ENCODE data around the gene ANO8. TPM values are rescaled to one million over a fixed set of nuclear protein-coding genes. Genes with fewer than 3 reads are reported as not detected.

Gene ANO8
- total RNA-seq, 1 donor, result 5.5 TPM

- Histone ChIP-seq H3K9me3 (ENCODE audit: low read depth, low read length) (no peaks in the 10 kb centered on the region), H3K27me3 (ENCODE audit: insufficient read depth, low read length) (no peaks in the 10 kb centered on the region), H3K4me1 (ENCODE audit: insufficient read depth, low read length) (peaks cover 51% of the 10 kb centered on the region), H3K4me3 (ENCODE audit: low read length) (peak within 1 kb of the TSS; percentile 81)
These were observed 2.4 kb upstream of the ANO8 start, which contains the start of gene GTPBP3 for GRCh38 chr19:17336872-17337674. Gene GTPBP3 (plus strand): TSS chr19:17337553. CDS start chr19:17337612, 59 bp downstream.

- no peak overlapping the region for H3K4me3 ChIP-seq (ENCODE audit: low read length)
- peaks cover 51% of the 10 kb centered on the region for H3K4me1 ChIP-seq (ENCODE audit: insufficient read depth, low read length)
- H3K27me3 ChIP-seq (ENCODE audit: insufficient read depth, low read length), result no peaks in the 10 kb centered on the region
- no peaks in the 10 kb centered on the region for H3K9me3 ChIP-seq (ENCODE audit: low read depth, low read length)
These were observed 920 bp upstream of the ANO8 start for GRCh38 chr19:17335575-17335974.

- Histone ChIP-seq H3K4me3 (ENCODE audit: low read length) (peak overlapping the region; percentile 64), H3K4me1 (ENCODE audit: insufficient read depth, low read length) (peaks cover 61% of the 10 kb centered on the region), H3K27me3 (ENCODE audit: insufficient read depth, low read length) (peaks cover 14% of the 10 kb centered on the region), H3K9me3 (ENCODE audit: low read depth, low read length) (no peaks in the 10 kb centered on the region)
These were observed 843 bp downstream of the ANO8 start for GRCh38 chr19:17333611-17334413.

- H3K4me3 ChIP-seq (ENCODE audit: low read length), result no peak overlapping the region
- peaks cover 14% of the 10 kb centered on the region for H3K27me3 ChIP-seq (ENCODE audit: insufficient read depth, low read length)
- no peaks in the 10 kb centered on the region for H3K9me3 ChIP-seq (ENCODE audit: low read depth, low read length)
- peaks cover 54% of the 10 kb centered on the region for H3K4me1 ChIP-seq (ENCODE audit: insufficient read depth, low read length)
These were observed 1.7 kb downstream of the ANO8 start for GRCh38 chr19:17332677-17333581.

- no peak overlapping the region for H3K4me3 ChIP-seq (ENCODE audit: low read length)
- peaks cover 49% of the 10 kb centered on the region for H3K4me1 ChIP-seq (ENCODE audit: insufficient read depth, low read length)
- no peaks in the 10 kb centered on the region for H3K9me3 ChIP-seq (ENCODE audit: low read depth, low read length)
- H3K27me3 ChIP-seq (ENCODE audit: insufficient read depth, low read length), result peaks cover 14% of the 10 kb centered on the region
These were observed 2.3 kb downstream of the ANO8 start for GRCh38 chr19:17332360-17332676.

GRCh38 chr19:17331045-17331558, 3.6 kb downstream of the ANO8 start:
- Histone ChIP-seq H3K4me1 (ENCODE audit: insufficient read depth, low read length) (peaks cover 40% of the 10 kb centered on the region), H3K9me3 (ENCODE audit: low read depth, low read length) (no peaks in the 10 kb centered on the region), H3K4me3 (ENCODE audit: low read length) (no peak overlapping the region), H3K27me3 (ENCODE audit: insufficient read depth, low read length) (peaks cover 14% of the 10 kb centered on the region)

GRCh38 chr19:17330262-17331044, 4.2 kb downstream of the ANO8 start:
- peaks cover 34% of the 10 kb centered on the region for H3K4me1 ChIP-seq (ENCODE audit: insufficient read depth, low read length)
- H3K27me3 ChIP-seq (ENCODE audit: insufficient read depth, low read length), result peaks cover 14% of the 10 kb centered on the region
- no peaks in the 10 kb centered on the region for H3K9me3 ChIP-seq (ENCODE audit: low read depth, low read length)
- H3K4me3 ChIP-seq (ENCODE audit: low read length), result no peak overlapping the region

- Histone ChIP-seq H3K4me1 (ENCODE audit: insufficient read depth, low read length) (peaks cover 25% of the 10 kb centered on the region), H3K9me3 (ENCODE audit: low read depth, low read length) (no peaks in the 10 kb centered on the region), H3K4me3 (ENCODE audit: low read length) (no peak overlapping the region), H3K27me3 (ENCODE audit: insufficient read depth, low read length) (peaks cover 14% of the 10 kb centered on the region)
These were observed 5.0 kb downstream of the ANO8 start for GRCh38 chr19:17329366-17330261.

- H3K9me3 ChIP-seq (ENCODE audit: low read depth, low read length), result no peaks in the 10 kb centered on the region
- peak overlapping the region; percentile 45 for H3K4me3 ChIP-seq (ENCODE audit: low read length)
- peaks cover 19% of the 10 kb centered on the region for H3K4me1 ChIP-seq (ENCODE audit: insufficient read depth, low read length)
- H3K27me3 ChIP-seq (ENCODE audit: insufficient read depth, low read length), result peaks cover 14% of the 10 kb centered on the region
These were observed 5.9 kb downstream of the ANO8 start for GRCh38 chr19:17328517-17329365.

- H3K4me1 ChIP-seq (ENCODE audit: insufficient read depth, low read length), result peaks cover 11% of the 10 kb centered on the region
- peaks cover 14% of the 10 kb centered on the region for H3K27me3 ChIP-seq (ENCODE audit: insufficient read depth, low read length)
- H3K9me3 ChIP-seq (ENCODE audit: low read depth, low read length), result no peaks in the 10 kb centered on the region
- H3K4me3 ChIP-seq (ENCODE audit: low read length), result peak overlapping the region; percentile 45
These were observed 6.8 kb downstream of the ANO8 start for GRCh38 chr19:17327654-17328516.

GRCh38 chr19:17327068-17327653, 7.5 kb downstream of the ANO8 start:
- Histone ChIP-seq H3K4me3 (ENCODE audit: low read length) (no peak overlapping the region), H3K27me3 (ENCODE audit: insufficient read depth, low read length) (peaks cover 14% of the 10 kb centered on the region), H3K4me1 (ENCODE audit: insufficient read depth, low read length) (peaks cover 11% of the 10 kb centered on the region), H3K9me3 (ENCODE audit: low read depth, low read length) (no peaks in the 10 kb centered on the region)

GRCh38 chr19:17326595-17326966, 8.1 kb downstream of the ANO8 start:
- peaks cover 14% of the 10 kb centered on the region for H3K27me3 ChIP-seq (ENCODE audit: insufficient read depth, low read length)
- peaks cover 11% of the 10 kb centered on the region for H3K4me1 ChIP-seq (ENCODE audit: insufficient read depth, low read length)
- no peaks in the 10 kb centered on the region for H3K9me3 ChIP-seq (ENCODE audit: low read depth, low read length)
- H3K4me3 ChIP-seq (ENCODE audit: low read length), result no peak overlapping the region

Data from mononuclear cell (primary cell).